Measurements from ENCODE around the gene ACSL6. TPM values are rescaled to one million over a fixed set of nuclear protein-coding genes. Genes with fewer than 3 reads are reported as not detected.

ACSL6 gene
- total and polyA plus RNA-seq, 2 donors (not counting 1 experiment from before 2014, with no cell fraction given): 0.03 to 0.62 TPM

DNA sequence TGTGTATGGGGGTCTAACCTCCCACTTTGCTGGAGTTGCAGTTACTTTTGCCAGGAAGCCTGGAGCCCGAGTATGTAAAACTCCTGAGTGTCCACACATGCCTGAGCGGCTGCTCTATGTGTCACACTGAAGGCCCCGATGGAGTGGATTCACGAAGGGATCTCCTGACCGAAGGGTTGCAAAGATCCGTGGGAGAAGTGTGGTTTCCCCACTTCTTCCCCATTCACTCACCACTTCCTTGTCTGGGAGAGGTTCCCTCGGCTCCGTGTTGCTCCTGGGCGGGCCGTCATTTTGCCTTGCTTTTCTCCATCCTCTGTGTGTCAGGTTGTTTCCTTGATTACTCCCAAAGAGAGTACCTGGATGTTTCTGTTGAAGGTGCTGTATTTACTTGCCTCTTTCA, 32.7 kb upstream of the ACSL6 start:
- Histone ChIP-seq H3K79me2 (ENCODE audit: control insufficient read depth, insufficient read depth, low read length) (no peaks in the 10 kb centered on the region), H3K27ac (ENCODE audit: low read length in 2 of 2) (no peak overlapping the region), H4K20me1 (ENCODE audit: control insufficient read depth, insufficient read depth, low read length, poor library complexity, severe bottlenecking) (no peaks in the 10 kb centered on the region), H3K4me2 (replicated peaks; ENCODE audit: low read depth, low read length, poor library complexity, severe bottlenecking) (no peak overlapping the region), H3K4me1 (ENCODE audit: control insufficient read depth in 2 of 2, insufficient read depth in 2 of 2, low read length in 2 of 2) (no peaks in the 10 kb centered on the region), H3K36me3 (replicated peaks in 1 of 2; ENCODE audit: control extremely low read depth in 1 of 2, control insufficient read depth in 1 of 2, extremely low read depth in 1 of 2, insufficient read depth in 2 of 2, low read length in 1 of 2) (no peaks in the 10 kb centered on the region), H3K4me3 (ENCODE audit: control extremely low read depth in 1 of 5, extremely low read depth in 1 of 5, insufficient read depth in 1 of 5, low read depth in 2 of 5, low read length in 4 of 5) (no peak overlapping the region), H3K27me3 (replicated peaks in 1 of 4; ENCODE audit: control extremely low read depth in 1 of 4, control insufficient read depth in 3 of 4, insufficient read depth in 4 of 4, low read length in 3 of 4) (peaks cover 0 to 20% (median 6%) of the 10 kb centered on the region in 4 experiments), H3K9me3 (ENCODE audit: control extremely low read depth in 1 of 3, control insufficient read depth in 2 of 3, insufficient read depth in 1 of 3, low read length in 2 of 3) (peaks cover 0 to 11% (median 0%) of the 10 kb centered on the region in 3 donors), H2AFZ (ENCODE audit: insufficient read depth, low read depth, low read length, poor library complexity, severe bottlenecking) (no peak overlapping the region), H3K9ac (ENCODE audit: low read length) (no peak overlapping the region)
- intact Hi-C loops (cut with micrococcal nuclease): no loop called here
- 85% methylated on average over 2 of the region's 10 CpGs for WGBS (ENCODE audit: insufficient coverage)
- Mint-ChIP-seq H3K4me3 (no peak overlapping the region), H3K4me1 (no peaks in the 10 kb centered on the region), H3K27ac (no peak overlapping the region), H3K27me3 (peaks cover 35% of the 10 kb centered on the region), H3K9me3 (ENCODE audit: insufficient read depth) (peaks cover 3% of the 10 kb centered on the region)
- CTCF ChIA-PET: no interaction called here
- TF ChIP-seq EZH2 (IDR thresholded peaks at IDR 0.05; ENCODE audit: borderline replicate concordance, insufficient read depth, low read depth, low read length, poor library complexity, severe bottlenecking): no peak
- TF ChIP-seq, protein P1, sequence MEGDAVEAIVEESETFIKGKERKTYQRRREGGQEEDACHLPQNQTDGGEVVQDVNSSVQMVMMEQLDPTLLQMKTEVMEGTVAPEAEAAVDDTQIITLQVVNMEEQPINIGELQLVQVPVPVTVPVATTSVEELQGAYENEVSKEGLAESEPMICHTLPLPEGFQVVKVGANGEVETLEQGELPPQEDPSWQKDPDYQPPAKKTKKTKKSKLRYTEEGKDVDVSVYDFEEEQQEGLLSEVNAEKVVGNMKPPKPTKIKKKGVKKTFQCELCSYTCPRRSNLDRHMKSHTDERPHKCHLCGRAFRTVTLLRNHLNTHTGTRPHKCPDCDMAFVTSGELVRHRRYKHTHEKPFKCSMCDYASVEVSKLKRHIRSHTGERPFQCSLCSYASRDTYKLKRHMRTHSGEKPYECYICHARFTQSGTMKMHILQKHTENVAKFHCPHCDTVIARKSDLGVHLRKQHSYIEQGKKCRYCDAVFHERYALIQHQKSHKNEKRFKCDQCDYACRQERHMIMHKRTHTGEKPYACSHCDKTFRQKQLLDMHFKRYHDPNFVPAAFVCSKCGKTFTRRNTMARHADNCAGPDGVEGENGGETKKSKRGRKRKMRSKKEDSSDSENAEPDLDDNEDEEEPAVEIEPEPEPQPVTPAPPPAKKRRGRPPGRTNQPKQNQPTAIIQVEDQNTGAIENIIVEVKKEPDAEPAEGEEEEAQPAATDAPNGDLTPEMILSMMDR (IDR thresholded peaks at IDR 0.05): no peak
- DNase-seq: no peak
- POLR2A ChIA-PET: no interaction called here
- ATAC-seq (ENCODE audit: low read depth): no peak

DNA sequence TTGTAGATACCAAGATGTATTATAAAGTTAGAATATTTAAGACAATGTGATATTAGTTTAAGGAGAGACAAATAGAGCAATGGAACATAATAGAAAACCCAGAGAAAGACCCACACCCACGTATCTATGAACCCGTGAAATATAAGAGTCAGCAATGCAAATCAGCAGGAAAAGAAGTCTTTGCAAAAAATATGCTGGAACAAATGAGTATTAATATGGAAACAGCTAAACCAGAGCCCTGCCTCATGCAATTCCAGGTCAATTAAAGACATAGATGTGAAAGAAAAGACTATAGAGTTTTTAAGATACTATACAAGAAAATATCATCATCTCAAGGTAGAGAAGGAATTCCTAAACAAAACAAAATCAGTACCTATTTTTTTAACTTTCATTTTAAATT, 25.9 kb upstream of the ACSL6 start:
- Histone ChIP-seq H3K9me3 (ENCODE audit: control extremely low read depth in 1 of 3, control insufficient read depth in 2 of 3, insufficient read depth in 1 of 3, low read length in 2 of 3) (peaks cover 0 to 3% (median 0%) of the 10 kb centered on the region in 3 donors), H3K9ac (ENCODE audit: low read length) (no peak overlapping the region), H4K20me1 (ENCODE audit: control insufficient read depth, insufficient read depth, low read length, poor library complexity, severe bottlenecking) (no peaks in the 10 kb centered on the region), H3K4me2 (replicated peaks; ENCODE audit: low read depth, low read length, poor library complexity, severe bottlenecking) (no peak overlapping the region), H2AFZ (ENCODE audit: insufficient read depth, low read depth, low read length, poor library complexity, severe bottlenecking) (no peak overlapping the region), H3K27me3 (replicated peaks in 1 of 4; ENCODE audit: control extremely low read depth in 1 of 4, control insufficient read depth in 3 of 4, insufficient read depth in 4 of 4, low read length in 3 of 4) (peaks cover 0 to 3% (median 0%) of the 10 kb centered on the region in 4 experiments), H3K79me2 (ENCODE audit: control insufficient read depth, insufficient read depth, low read length) (no peaks in the 10 kb centered on the region), H3K36me3 (replicated peaks in 1 of 2; ENCODE audit: control extremely low read depth in 1 of 2, control insufficient read depth in 1 of 2, extremely low read depth in 1 of 2, insufficient read depth in 2 of 2, low read length in 1 of 2) (no peaks in the 10 kb centered on the region), H3K4me1 (ENCODE audit: control insufficient read depth in 2 of 2, insufficient read depth in 2 of 2, low read length in 2 of 2) (no peaks in the 10 kb centered on the region), H3K27ac (ENCODE audit: low read length in 2 of 2) (no peak overlapping the region), H3K4me3 (ENCODE audit: control extremely low read depth in 1 of 5, extremely low read depth in 1 of 5, insufficient read depth in 1 of 5, low read depth in 2 of 5, low read length in 4 of 5) (no peak overlapping the region)
- ATAC-seq (ENCODE audit: low read depth): no peak
- peaks cover 37% of the 10 kb centered on the region for H3K27me3 Mint-ChIP-seq
- H3K4me1 Mint-ChIP-seq: no peaks in the 10 kb centered on the region
- intact Hi-C loops (cut with micrococcal nuclease): no loop called here
- CTCF ChIA-PET: no interaction called here
- H3K4me3 Mint-ChIP-seq: no peak overlapping the region
- POLR2A ChIA-PET: no interaction called here
- H3K9me3 Mint-ChIP-seq (ENCODE audit: insufficient read depth): peaks cover 16% of the 10 kb centered on the region
- no CpG with 5 or more reads among the region's 2 CpGs for WGBS (ENCODE audit: insufficient coverage)
- TF ChIP-seq, protein P1 (IDR thresholded peaks at IDR 0.05): no peak
- TF ChIP-seq EZH2 (IDR thresholded peaks at IDR 0.05; ENCODE audit: borderline replicate concordance, insufficient read depth, low read depth, low read length, poor library complexity, severe bottlenecking): no peak
- DNase-seq: no peak
- H3K27ac Mint-ChIP-seq: no peak overlapping the region
